ENCODE measurements around the gene JAZF1.

Gene JAZF1

GRCh38 chr7:27843584-27844305, 336.9 kb downstream of the JAZF1 start:
- DNase-seq: no peak
- H3K27me3 ChIP-seq (replicated peaks): no peaks in the 10 kb centered on the region
- TF ChIP-seq, protein P1, sequence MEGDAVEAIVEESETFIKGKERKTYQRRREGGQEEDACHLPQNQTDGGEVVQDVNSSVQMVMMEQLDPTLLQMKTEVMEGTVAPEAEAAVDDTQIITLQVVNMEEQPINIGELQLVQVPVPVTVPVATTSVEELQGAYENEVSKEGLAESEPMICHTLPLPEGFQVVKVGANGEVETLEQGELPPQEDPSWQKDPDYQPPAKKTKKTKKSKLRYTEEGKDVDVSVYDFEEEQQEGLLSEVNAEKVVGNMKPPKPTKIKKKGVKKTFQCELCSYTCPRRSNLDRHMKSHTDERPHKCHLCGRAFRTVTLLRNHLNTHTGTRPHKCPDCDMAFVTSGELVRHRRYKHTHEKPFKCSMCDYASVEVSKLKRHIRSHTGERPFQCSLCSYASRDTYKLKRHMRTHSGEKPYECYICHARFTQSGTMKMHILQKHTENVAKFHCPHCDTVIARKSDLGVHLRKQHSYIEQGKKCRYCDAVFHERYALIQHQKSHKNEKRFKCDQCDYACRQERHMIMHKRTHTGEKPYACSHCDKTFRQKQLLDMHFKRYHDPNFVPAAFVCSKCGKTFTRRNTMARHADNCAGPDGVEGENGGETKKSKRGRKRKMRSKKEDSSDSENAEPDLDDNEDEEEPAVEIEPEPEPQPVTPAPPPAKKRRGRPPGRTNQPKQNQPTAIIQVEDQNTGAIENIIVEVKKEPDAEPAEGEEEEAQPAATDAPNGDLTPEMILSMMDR (IDR thresholded peaks at IDR 0.05; ENCODE audit: low read depth, low read length, missing control alignments): no peak
- no peak overlapping the region for H3K27ac ChIP-seq
- peaks cover 4% of the 10 kb centered on the region for H3K36me3 ChIP-seq (replicated peaks)
- H3K4me3 ChIP-seq (ENCODE audit: low read depth, low read length): no peak overlapping the region
- in situ Hi-C loops (cut with HindIII; ENCODE audit: low pct_ligation_motif_present, low sequenced_read_pairs): no loop called here

- TF ChIP-seq, protein P1 (IDR thresholded peaks at IDR 0.05; ENCODE audit: low read depth, low read length, missing control alignments): no peak
- no peak overlapping the region for H3K4me3 ChIP-seq (ENCODE audit: low read depth, low read length)
- in situ Hi-C loops (cut with HindIII; ENCODE audit: low pct_ligation_motif_present, low sequenced_read_pairs): no loop called here
- no peak for DNase-seq
- H3K27ac ChIP-seq: no peak overlapping the region
- H3K36me3 ChIP-seq (replicated peaks): peaks cover 4% of the 10 kb centered on the region
- no peaks in the 10 kb centered on the region for H3K27me3 ChIP-seq (replicated peaks)
These were observed 337.7 kb downstream of the JAZF1 start for GRCh38 chr7:27842851-27843250.

GRCh38 chr7:27842094-27842692, 338.4 kb downstream of the JAZF1 start:
- no peak overlapping the region for H3K27ac ChIP-seq
- no peak overlapping the region for H3K4me3 ChIP-seq (ENCODE audit: low read depth, low read length)
- TF ChIP-seq, protein P1 (IDR thresholded peaks at IDR 0.05; ENCODE audit: low read depth, low read length, missing control alignments): no peak
- no peaks in the 10 kb centered on the region for H3K27me3 ChIP-seq (replicated peaks)
- no peak for DNase-seq
- H3K36me3 ChIP-seq (replicated peaks): peaks cover 4% of the 10 kb centered on the region
- in situ Hi-C loops (cut with HindIII; ENCODE audit: low pct_ligation_motif_present, low sequenced_read_pairs): no loop called here

DNA sequence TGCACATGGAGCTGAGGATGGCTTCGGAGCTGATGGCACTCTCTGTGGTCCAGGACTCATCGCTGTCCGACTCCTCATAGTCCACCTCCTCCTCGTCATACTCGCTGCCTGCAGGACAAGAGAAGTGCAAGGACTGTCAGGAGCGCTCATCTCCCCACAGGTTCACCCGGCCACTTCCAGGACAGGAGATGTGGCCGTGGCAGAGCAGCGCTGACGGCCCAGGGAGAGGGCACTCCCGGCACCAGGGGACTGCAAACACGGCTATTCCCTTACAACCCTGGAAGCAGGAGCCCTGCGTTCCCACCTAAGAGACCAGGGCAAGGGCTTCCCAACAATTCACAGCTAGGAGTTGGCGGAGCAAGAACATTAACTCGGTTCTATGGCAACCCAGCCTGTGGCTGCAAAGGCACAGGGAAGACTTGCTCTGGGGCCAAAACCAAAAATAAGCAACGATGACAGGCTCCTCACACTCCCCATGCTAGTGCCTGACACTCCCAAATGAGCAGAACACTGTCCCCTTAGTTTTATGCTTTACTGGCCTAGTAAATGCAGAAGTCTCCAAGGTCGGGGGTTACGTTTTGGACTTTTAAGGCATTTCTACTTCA, 339.7 kb downstream of the JAZF1 start:
- Histone ChIP-seq H3K27ac (no peak overlapping the region), H3K36me3 (replicated peaks) (peaks cover 4% of the 10 kb centered on the region), H3K4me3 (ENCODE audit: low read depth, low read length) (no peak overlapping the region), H3K27me3 (replicated peaks) (no peaks in the 10 kb centered on the region)
- DNase-seq: no peak
- in situ Hi-C loops (cut with HindIII; ENCODE audit: low pct_ligation_motif_present, low sequenced_read_pairs): no loop called here
- TF ChIP-seq, protein P1 (IDR thresholded peaks at IDR 0.05; ENCODE audit: low read depth, low read length, missing control alignments): no peak

DNA sequence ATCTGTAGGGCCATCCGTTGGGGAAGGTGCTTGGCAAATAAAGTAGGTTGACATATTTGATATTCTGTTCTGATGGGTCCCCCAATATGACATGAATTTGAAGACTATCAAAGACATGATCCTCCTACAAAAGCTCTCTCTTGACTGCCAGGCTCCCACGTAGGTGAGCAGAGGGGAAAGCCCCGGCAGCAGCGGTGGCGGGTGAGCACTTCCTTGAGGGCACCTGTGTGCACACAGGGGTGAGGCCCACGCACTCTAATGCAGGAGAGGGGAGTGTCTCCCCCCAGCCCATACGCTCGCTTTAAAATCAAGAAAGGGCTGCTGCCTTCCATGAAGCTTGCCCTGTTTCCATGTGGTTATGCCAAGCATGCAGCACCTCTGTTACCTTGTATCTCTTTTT, 340.3 kb downstream of the JAZF1 start:
- no peak overlapping the region for H3K4me3 ChIP-seq (ENCODE audit: low read depth, low read length)
- no peak overlapping the region for H3K27ac ChIP-seq
- in situ Hi-C loops (cut with HindIII; ENCODE audit: low pct_ligation_motif_present, low sequenced_read_pairs): no loop called here
- no peaks in the 10 kb centered on the region for H3K27me3 ChIP-seq (replicated peaks)
- DNase-seq: no peak
- TF ChIP-seq, protein P1 (IDR thresholded peaks at IDR 0.05; ENCODE audit: low read depth, low read length, missing control alignments): no peak
- H3K36me3 ChIP-seq (replicated peaks): peaks cover 4% of the 10 kb centered on the region

Data from brain microvascular endothelial cell (primary cell).